Esophagus muscularis mucosa (tissue), 4 donors: ENCODE measurements around the gene TCP10L.

Source experiments
- CTCF ChIP-seq, 3 experiments: fragments of 200-600 bp in 2 of 3; fragments of 450-650 bp in 1 of 3; sonication (generic) in 2 of 3; IDR thresholded peaks; one replicate each; pipeline ENCODE4 v1.5.1; 2017 to 2019; ENCODE audit warnings: antibody characterized with exemption in 3 of 3, mild to moderate bottlenecking in 2 of 3, moderate library complexity in 1 of 3
- EP300 ChIP-seq: sonication (generic); formaldehyde crosslinking; IDR thresholded peaks from one replicate; pipeline ENCODE4 v1.6.1; 2017; ENCODE audit warnings: antibody characterized with exemption
- POLR2A ChIP-seq: fragments of 450-650 bp; IDR thresholded peaks from one replicate; pipeline ENCODE4 v1.6.1; 2017; ENCODE audit warnings: antibody characterized with exemption, moderate library complexity, mild to moderate bottlenecking, low read depth
- POLR2AphosphoS5 ChIP-seq, 2 donors: sonication (generic); formaldehyde crosslinking; IDR thresholded peaks; one replicate each; pipeline ENCODE4 v1.6.1; 2017; ENCODE audit warnings: antibody characterized with exemption in 2 of 2

- TF ChIP-seq CTCF (IDR thresholded peaks at IDR 0.05) (no peak), EP300 (no peak), POLR2A (no peak), POLR2AphosphoS5 (IDR thresholded peaks at IDR 0.05) (peak; percentile 61 to 65)
Measured at GRCh38 chr21:32612075-32612998, 27.0 kb upstream of the TCP10L start, which contains the start of gene CFAP298.
